ENCODE measurements around the gene SOX8.

The SOX8 gene

DNA sequence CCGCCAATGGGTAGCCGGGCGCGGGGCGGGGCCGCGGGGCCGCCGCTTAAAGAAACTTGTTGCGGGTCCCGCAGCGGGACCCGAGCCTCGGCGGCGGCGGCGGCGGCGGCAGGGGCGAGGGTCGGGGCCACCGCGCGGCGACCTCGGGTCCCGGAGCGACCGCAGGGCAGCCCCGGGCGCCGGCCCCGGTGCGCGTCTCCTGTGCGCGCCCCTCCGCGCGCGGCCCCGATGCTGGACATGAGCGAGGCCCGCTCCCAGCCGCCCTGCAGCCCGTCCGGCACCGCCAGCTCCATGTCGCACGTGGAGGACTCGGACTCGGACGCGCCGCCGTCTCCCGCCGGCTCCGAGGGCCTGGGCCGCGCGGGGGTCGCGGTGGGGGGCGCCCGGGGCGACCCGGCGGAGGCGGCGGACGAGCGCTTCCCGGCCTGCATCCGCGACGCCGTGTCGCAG is at the start of gene SOX8:
TSS of gene SOX8 (plus strand) at position 76 of the 450 bp plus-strand sequence. CDS start at position 229, 153 bp downstream.
- no peak within 1 kb of the TSS for H3K27ac ChIP-seq (ENCODE audit: low read depth, low read length)
- H3K4me3 ChIP-seq (ENCODE audit: low read length) = peak within 1 kb of the TSS; percentile 62
- H3K27me3 ChIP-seq (ENCODE audit: control insufficient read depth, insufficient read depth, low read length) = peaks cover 10% of the 10 kb centered on the region
- no peaks in the 10 kb centered on the region for H3K36me3 ChIP-seq (ENCODE audit: control insufficient read depth, insufficient read depth, low read length)
- H3K9ac ChIP-seq (ENCODE audit: low read length) = no peak within 1 kb of the TSS
- no peaks in the 10 kb centered on the region for H3K4me1 ChIP-seq (ENCODE audit: control insufficient read depth, insufficient read depth, low read length)

DNA sequence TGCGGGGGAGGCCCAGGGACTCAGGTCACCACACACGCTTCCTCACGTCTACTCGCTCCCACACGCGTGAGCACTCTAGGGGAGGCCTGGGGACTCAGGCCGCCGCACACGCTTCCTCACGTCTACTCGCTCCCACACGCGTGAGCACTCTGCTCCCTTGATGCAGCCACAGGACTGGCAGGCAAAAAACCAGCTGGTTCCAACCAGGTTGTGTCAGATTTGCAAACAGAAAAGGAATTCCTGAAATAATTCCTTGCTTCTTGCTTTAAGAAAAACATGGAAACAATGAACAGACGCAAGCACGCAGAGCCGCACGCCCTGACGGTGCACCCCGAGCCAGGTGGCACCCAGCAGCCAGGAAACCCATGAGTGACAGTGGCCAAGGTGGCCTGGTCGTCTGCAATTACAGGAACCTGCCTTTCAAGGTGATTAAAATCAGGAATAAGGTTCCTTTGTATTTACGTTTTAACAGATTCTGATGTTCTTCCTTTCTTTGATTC is 48.7 kb upstream of the SOX8 start:
- H3K27ac ChIP-seq (ENCODE audit: low read depth, low read length) = no peak overlapping the region
- H3K36me3 ChIP-seq (ENCODE audit: control insufficient read depth, insufficient read depth, low read length) = peaks cover 8% of the 10 kb centered on the region
- H3K4me1 ChIP-seq (ENCODE audit: control insufficient read depth, insufficient read depth, low read length) = no peaks in the 10 kb centered on the region
- no peaks in the 10 kb centered on the region for H3K27me3 ChIP-seq (ENCODE audit: control insufficient read depth, insufficient read depth, low read length)
- no peak overlapping the region for H3K4me3 ChIP-seq (ENCODE audit: low read length)
- H3K9ac ChIP-seq (ENCODE audit: low read length) = no peak overlapping the region

- peaks cover 8% of the 10 kb centered on the region for H3K36me3 ChIP-seq (ENCODE audit: control insufficient read depth, insufficient read depth, low read length)
- no peaks in the 10 kb centered on the region for H3K4me1 ChIP-seq (ENCODE audit: control insufficient read depth, insufficient read depth, low read length)
- no peak overlapping the region for H3K9ac ChIP-seq (ENCODE audit: low read length)
- no peak overlapping the region for H3K4me3 ChIP-seq (ENCODE audit: low read length)
- H3K27me3 ChIP-seq (ENCODE audit: control insufficient read depth, insufficient read depth, low read length) = no peaks in the 10 kb centered on the region
- H3K27ac ChIP-seq (ENCODE audit: low read depth, low read length) = no peak overlapping the region
Observed at GRCh38 chr16:933581-933980, 48.0 kb upstream of the SOX8 start.

GRCh38 chr16:934178-934577 is 47.4 kb upstream of the SOX8 start:
- Histone ChIP-seq H3K27ac (ENCODE audit: low read depth, low read length) (no peak overlapping the region), H3K27me3 (ENCODE audit: control insufficient read depth, insufficient read depth, low read length) (no peaks in the 10 kb centered on the region), H3K4me3 (ENCODE audit: low read length) (no peak overlapping the region), H3K4me1 (ENCODE audit: control insufficient read depth, insufficient read depth, low read length) (no peaks in the 10 kb centered on the region), H3K9ac (ENCODE audit: low read length) (no peak overlapping the region), H3K36me3 (ENCODE audit: control insufficient read depth, insufficient read depth, low read length) (peaks cover 8% of the 10 kb centered on the region)

DNA sequence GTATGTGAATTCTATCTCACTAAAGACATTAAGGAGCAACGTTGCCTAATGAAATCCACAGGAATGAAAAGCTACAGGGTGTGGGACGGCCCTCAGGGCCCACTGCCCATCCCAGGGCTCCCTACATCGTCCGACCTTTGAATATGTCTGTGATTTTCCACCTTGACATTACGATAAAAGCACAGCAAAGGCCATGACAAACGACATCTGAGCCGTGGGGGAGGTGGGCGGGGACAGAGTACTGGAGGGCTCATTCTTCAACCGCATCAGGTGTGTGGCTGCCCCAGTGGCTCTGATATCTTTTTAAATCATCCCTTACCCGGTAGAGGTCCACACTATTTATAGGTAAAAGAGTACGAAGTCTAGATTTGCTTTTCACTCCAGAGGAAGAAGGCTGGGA is 45.9 kb upstream of the SOX8 start:
- Histone ChIP-seq H3K36me3 (ENCODE audit: control insufficient read depth, insufficient read depth, low read length) (peaks cover 8% of the 10 kb centered on the region), H3K4me3 (ENCODE audit: low read length) (no peak overlapping the region), H3K27ac (ENCODE audit: low read depth, low read length) (no peak overlapping the region), H3K4me1 (ENCODE audit: control insufficient read depth, insufficient read depth, low read length) (no peaks in the 10 kb centered on the region), H3K27me3 (ENCODE audit: control insufficient read depth, insufficient read depth, low read length) (no peaks in the 10 kb centered on the region), H3K9ac (ENCODE audit: low read length) (no peak overlapping the region)

DNA sequence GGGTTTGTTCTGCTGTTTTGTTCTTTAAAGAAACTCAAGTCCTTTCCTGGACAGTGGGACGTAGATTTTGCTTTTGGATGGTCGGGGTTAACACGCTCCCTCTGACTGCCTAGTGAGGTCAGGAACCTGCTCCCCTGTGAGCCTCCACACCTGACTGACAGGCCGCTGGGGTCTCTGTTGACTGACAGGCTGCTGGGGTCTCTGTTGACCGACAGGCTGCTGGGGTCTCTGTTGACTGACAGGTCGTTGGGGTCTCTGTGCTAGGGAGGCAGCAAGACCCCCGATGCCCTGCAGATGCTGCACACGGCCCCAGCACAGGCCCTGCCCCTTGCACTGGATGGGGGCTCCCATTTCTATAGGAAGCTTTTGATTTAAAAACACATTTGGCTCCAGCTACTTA is 44.3 kb upstream of the SOX8 start:
- no peaks in the 10 kb centered on the region for H3K4me1 ChIP-seq (ENCODE audit: control insufficient read depth, insufficient read depth, low read length)
- no peak overlapping the region for H3K4me3 ChIP-seq (ENCODE audit: low read length)
- peaks cover 2% of the 10 kb centered on the region for H3K36me3 ChIP-seq (ENCODE audit: control insufficient read depth, insufficient read depth, low read length)
- no peak overlapping the region for H3K27ac ChIP-seq (ENCODE audit: low read depth, low read length)
- H3K27me3 ChIP-seq (ENCODE audit: control insufficient read depth, insufficient read depth, low read length) = no peaks in the 10 kb centered on the region
- H3K9ac ChIP-seq (ENCODE audit: low read length) = no peak overlapping the region

GRCh38 chr16:937723-938122 is 43.8 kb upstream of the SOX8 start:
- Histone ChIP-seq H3K4me3 (ENCODE audit: low read length) (no peak overlapping the region), H3K4me1 (ENCODE audit: control insufficient read depth, insufficient read depth, low read length) (no peaks in the 10 kb centered on the region), H3K36me3 (ENCODE audit: control insufficient read depth, insufficient read depth, low read length) (peaks cover 2% of the 10 kb centered on the region), H3K9ac (ENCODE audit: low read length) (no peak overlapping the region), H3K27ac (ENCODE audit: low read depth, low read length) (no peak overlapping the region), H3K27me3 (ENCODE audit: control insufficient read depth, insufficient read depth, low read length) (no peaks in the 10 kb centered on the region)

- no peaks in the 10 kb centered on the region for H3K4me1 ChIP-seq (ENCODE audit: control insufficient read depth, insufficient read depth, low read length)
- no peaks in the 10 kb centered on the region for H3K27me3 ChIP-seq (ENCODE audit: control insufficient read depth, insufficient read depth, low read length)
- H3K27ac ChIP-seq (ENCODE audit: low read depth, low read length) = no peak overlapping the region
- H3K4me3 ChIP-seq (ENCODE audit: low read length) = no peak overlapping the region
- no peaks in the 10 kb centered on the region for H3K36me3 ChIP-seq (ENCODE audit: control insufficient read depth, insufficient read depth, low read length)
- H3K9ac ChIP-seq (ENCODE audit: low read length) = no peak overlapping the region
Observed at GRCh38 chr16:938136-938535, 43.4 kb upstream of the SOX8 start.

DNA sequence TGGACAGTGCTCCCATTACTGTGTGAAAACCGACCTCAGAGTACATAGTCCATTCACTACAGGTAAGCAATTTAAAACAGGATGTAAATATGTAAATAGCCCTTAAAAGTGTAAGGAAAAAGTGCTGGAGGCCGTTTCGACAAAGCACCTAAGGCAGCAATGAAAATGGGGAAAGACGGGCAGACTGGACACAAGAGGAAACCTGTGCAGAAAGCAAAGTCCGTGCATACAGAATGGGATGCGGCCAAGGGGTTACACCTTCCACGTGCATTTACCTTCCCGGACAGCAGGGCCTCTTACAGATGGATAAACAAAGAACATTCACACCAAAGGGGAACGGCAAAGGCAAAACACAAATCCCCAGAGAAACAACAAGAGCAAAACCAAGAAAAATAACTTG is 42.8 kb upstream of the SOX8 start:
- Histone ChIP-seq H3K4me1 (ENCODE audit: control insufficient read depth, insufficient read depth, low read length) (no peaks in the 10 kb centered on the region), H3K36me3 (ENCODE audit: control insufficient read depth, insufficient read depth, low read length) (peaks cover under 1% of the 10 kb centered on the region), H3K27me3 (ENCODE audit: control insufficient read depth, insufficient read depth, low read length) (no peaks in the 10 kb centered on the region), H3K4me3 (ENCODE audit: low read length) (no peak overlapping the region), H3K27ac (ENCODE audit: low read depth, low read length) (no peak overlapping the region), H3K9ac (ENCODE audit: low read length) (no peak overlapping the region)

DNA sequence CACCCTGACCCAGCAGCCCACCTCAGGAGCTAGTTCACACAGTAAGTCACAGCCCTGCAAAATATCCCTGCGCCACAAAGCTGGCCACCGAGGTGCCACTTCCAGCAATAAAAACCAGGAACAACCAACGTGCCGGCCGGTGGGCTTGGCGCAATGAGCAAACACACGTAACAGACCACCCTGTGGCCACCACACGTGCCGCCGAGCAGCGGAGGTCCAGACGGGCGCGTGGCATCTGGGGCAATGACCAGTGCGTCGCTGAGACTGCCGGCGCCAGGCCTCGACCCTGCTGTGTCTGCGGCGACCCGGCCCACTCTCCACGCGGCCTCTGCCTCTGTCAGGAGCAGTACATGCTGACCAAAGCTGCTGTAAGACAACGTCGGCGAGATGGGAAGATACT is 42.3 kb upstream of the SOX8 start:
- H3K4me1 ChIP-seq (ENCODE audit: control insufficient read depth, insufficient read depth, low read length) = no peaks in the 10 kb centered on the region
- no peak overlapping the region for H3K4me3 ChIP-seq (ENCODE audit: low read length)
- H3K27me3 ChIP-seq (ENCODE audit: control insufficient read depth, insufficient read depth, low read length) = no peaks in the 10 kb centered on the region
- H3K27ac ChIP-seq (ENCODE audit: low read depth, low read length) = no peak overlapping the region
- H3K9ac ChIP-seq (ENCODE audit: low read length) = no peak overlapping the region
- H3K36me3 ChIP-seq (ENCODE audit: control insufficient read depth, insufficient read depth, low read length) = peaks cover 3% of the 10 kb centered on the region

DNA sequence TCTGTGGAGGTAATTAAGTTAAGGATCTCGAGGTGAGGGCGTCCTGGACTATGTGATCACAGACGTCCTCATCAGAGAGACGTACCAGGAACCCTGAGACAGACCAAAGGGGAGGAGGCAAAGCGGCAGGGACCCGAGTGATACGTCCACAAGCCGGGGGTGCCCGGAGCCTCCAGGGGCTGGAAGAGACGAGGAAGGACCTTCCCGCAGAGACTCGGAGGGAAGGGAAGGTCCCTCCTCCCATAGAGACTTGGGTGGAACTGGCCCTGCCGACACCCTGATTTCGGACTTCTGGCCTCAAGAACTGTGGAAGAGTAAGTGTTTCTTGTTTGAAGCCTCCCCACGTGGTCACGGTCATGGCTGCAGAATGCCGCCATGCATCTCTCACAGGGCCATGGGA is 41.6 kb upstream of the SOX8 start:
- Histone ChIP-seq H3K4me1 (ENCODE audit: control insufficient read depth, insufficient read depth, low read length) (no peaks in the 10 kb centered on the region), H3K36me3 (ENCODE audit: control insufficient read depth, insufficient read depth, low read length) (peaks cover 3% of the 10 kb centered on the region), H3K4me3 (ENCODE audit: low read length) (no peak overlapping the region), H3K27me3 (ENCODE audit: control insufficient read depth, insufficient read depth, low read length) (no peaks in the 10 kb centered on the region), H3K9ac (ENCODE audit: low read length) (no peak overlapping the region), H3K27ac (ENCODE audit: low read depth, low read length) (no peak overlapping the region)

DNA sequence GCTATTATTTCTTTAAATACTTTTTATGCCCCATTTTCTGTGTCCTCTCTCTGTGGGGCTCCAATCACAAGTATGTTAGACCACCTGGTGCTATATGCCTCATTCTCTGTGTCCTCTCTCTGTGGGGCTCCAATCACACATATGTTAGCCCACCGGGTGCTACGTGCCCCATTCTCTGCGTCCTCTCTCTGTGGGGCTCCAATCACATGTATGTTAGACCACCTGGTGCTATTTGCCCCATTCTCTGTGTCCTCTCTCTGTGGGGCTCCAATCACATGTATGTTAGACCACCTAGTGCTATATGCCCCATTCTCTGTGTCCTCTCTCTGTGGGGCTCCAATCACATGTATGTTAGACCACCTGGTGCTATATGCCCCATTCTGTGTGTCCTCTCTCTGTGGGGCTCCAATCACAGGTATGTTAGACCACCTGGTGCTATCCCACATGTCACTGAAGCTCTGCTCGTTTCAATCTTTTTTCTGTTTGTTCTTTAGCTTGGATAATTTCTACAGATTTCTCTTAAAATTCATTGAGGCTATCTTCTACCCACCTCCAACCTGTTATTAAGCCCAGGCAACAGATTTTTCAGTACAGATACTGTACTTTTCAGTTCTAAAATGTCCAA is 39.0 kb upstream of the SOX8 start:
- H3K9ac ChIP-seq (ENCODE audit: low read length) = no peak overlapping the region
- peaks cover 10% of the 10 kb centered on the region for H3K36me3 ChIP-seq (ENCODE audit: control insufficient read depth, insufficient read depth, low read length)
- no peaks in the 10 kb centered on the region for H3K27me3 ChIP-seq (ENCODE audit: control insufficient read depth, insufficient read depth, low read length)
- H3K4me3 ChIP-seq (ENCODE audit: low read length) = no peak overlapping the region
- no peak overlapping the region for H3K27ac ChIP-seq (ENCODE audit: low read depth, low read length)
- no peaks in the 10 kb centered on the region for H3K4me1 ChIP-seq (ENCODE audit: control insufficient read depth, insufficient read depth, low read length)

DNA sequence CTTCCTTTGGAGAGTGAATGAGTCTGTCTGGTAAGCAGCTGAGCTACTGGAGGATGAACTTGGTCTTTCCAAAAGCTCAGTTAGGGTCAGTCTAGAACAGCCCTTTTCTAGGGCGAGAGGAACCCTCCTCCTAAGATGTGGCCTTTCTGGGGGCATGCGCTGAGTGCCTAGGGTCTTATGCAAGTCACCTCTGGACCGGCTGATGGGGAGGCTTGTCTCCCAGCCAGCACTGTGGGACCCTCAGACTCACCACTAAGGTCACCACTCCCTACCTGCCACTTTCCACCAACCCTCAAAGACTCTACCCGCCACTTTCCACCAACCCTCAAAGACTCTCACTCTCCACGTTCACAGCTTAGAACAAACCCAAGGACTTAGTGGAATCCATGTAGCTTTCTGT is 37.6 kb upstream of the SOX8 start:
- Histone ChIP-seq H3K4me3 (ENCODE audit: low read length) (no peak overlapping the region), H3K9ac (ENCODE audit: low read length) (no peak overlapping the region), H3K36me3 (ENCODE audit: control insufficient read depth, insufficient read depth, low read length) (peaks cover 10% of the 10 kb centered on the region), H3K4me1 (ENCODE audit: control insufficient read depth, insufficient read depth, low read length) (no peaks in the 10 kb centered on the region), H3K27ac (ENCODE audit: low read depth, low read length) (no peak overlapping the region), H3K27me3 (ENCODE audit: control insufficient read depth, insufficient read depth, low read length) (no peaks in the 10 kb centered on the region)
